Activated naive CD4-positive, alpha-beta T cell treated with anti-CD3 and anti-CD28 coated beads for 36 hours (primary cell): ENCODE data around the gene EDIL3. TPM values are rescaled to one million over a fixed set of nuclear protein-coding genes. Genes with fewer than 3 reads are reported as not detected.

Source experiments
- CTCF ChIA-PET: fragments of 350-600 bp; sonication (Branson Sonifier 250); formaldehyde crosslinking; loops from one replicate; lab custom pipeline; 2021; ENCODE audit warnings: antibody characterized with exemption; lab: Charles Lee
- DNase-seq: peaks from one replicate; pipeline ENCODE4 v3.0.0-alpha.2; 2020
- H3K27ac Mint-ChIP-seq: one replicate; pipeline ENCODE4 v1.8.0; 2021; ENCODE audit warnings: mild to moderate bottlenecking, mixed read lengths
- H3K27me3 Mint-ChIP-seq: one replicate; pipeline ENCODE4 v1.8.0; 2021; ENCODE audit warnings: low read depth, mixed read lengths
- H3K36me3 Mint-ChIP-seq: one replicate; pipeline ENCODE4 v1.8.0; 2021; ENCODE audit warnings: low read depth, mixed read lengths
- H3K4me1 Mint-ChIP-seq: one replicate; pipeline ENCODE4 v1.8.0; 2021; ENCODE audit warnings: low read depth, mixed read lengths
- H3K4me3 Mint-ChIP-seq: one replicate; pipeline ENCODE4 v1.8.0; 2021; ENCODE audit warnings: mild to moderate bottlenecking, moderate library complexity, mixed read lengths
- H3K9me3 Mint-ChIP-seq: one replicate; pipeline ENCODE4 v1.8.0; 2021; ENCODE audit warnings: mixed read lengths
- intact Hi-C: fragments of 100-400 bp; cut with micrococcal nuclease; formaldehyde crosslinking; loops from one replicate; pipeline ENCODE4 v1.15.1; 2023
- total RNA-seq, 2 experiments: library from RNA; stranded (reverse); gene quantifications; one replicate each; pipeline ENCODE4 v1.2.3, GENCODE V29; 2021

The EDIL3 gene
- total RNA-seq, 2 experiments from 2014 or later, result not detected

GRCh38 chr5:84385705-84386104 is 1.0 kb upstream of the EDIL3 start:
- H3K4me3 Mint-ChIP-seq, result no peak overlapping the region
- peaks cover 6% of the 10 kb centered on the region for H3K4me1 Mint-ChIP-seq
- CTCF ChIA-PET, result no interaction called here
- intact Hi-C loops, result no loop called here
- no peaks in the 10 kb centered on the region for H3K9me3 Mint-ChIP-seq
- no peaks in the 10 kb centered on the region for H3K36me3 Mint-ChIP-seq
- DNase-seq, result no peak
- no peak overlapping the region for H3K27ac Mint-ChIP-seq
- peaks cover 37% of the 10 kb centered on the region for H3K27me3 Mint-ChIP-seq

- peaks cover 37% of the 10 kb centered on the region for H3K27me3 Mint-ChIP-seq
These were observed 670 bp downstream of the EDIL3 start for GRCh38 chr5:84383816-84384603.

GRCh38 chr5:84383296-84383815 is 1.3 kb downstream of the EDIL3 start:
- Mint-ChIP-seq H3K36me3 (no peaks in the 10 kb centered on the region), H3K27ac (no peak overlapping the region), H3K4me1 (peaks cover 6% of the 10 kb centered on the region), H3K27me3 (peaks cover 37% of the 10 kb centered on the region), H3K9me3 (no peaks in the 10 kb centered on the region), H3K4me3 (no peak overlapping the region)
- CTCF ChIA-PET, result no interaction called here
- intact Hi-C loops, result no loop called here
- DNase-seq, result no peak

More at GRCh38 chr5:84383816-84384603, 670 bp downstream of the EDIL3 start:
- Mint-ChIP-seq H3K4me1 (peaks cover 6% of the 10 kb centered on the region), H3K9me3 (no peaks in the 10 kb centered on the region), H3K27ac (no peak overlapping the region), H3K36me3 (no peaks in the 10 kb centered on the region), H3K4me3 (no peak overlapping the region)
- no peak for DNase-seq
- intact Hi-C loops, result no loop called here
- CTCF ChIA-PET, result no interaction called here

GRCh38 chr5:84382363-84383295 is 2.1 kb downstream of the EDIL3 start:
- no peaks in the 10 kb centered on the region for H3K36me3 Mint-ChIP-seq
- H3K4me1 Mint-ChIP-seq, result peaks cover 6% of the 10 kb centered on the region
- CTCF ChIA-PET, result no interaction called here
- H3K4me3 Mint-ChIP-seq, result no peak overlapping the region
- DNase-seq, result no peak
- intact Hi-C loops, result no loop called here
- H3K27ac Mint-ChIP-seq, result no peak overlapping the region
- no peaks in the 10 kb centered on the region for H3K9me3 Mint-ChIP-seq
- peaks cover 37% of the 10 kb centered on the region for H3K27me3 Mint-ChIP-seq

GRCh38 chr5:84381502-84382362 is 2.9 kb downstream of the EDIL3 start:
- DNase-seq, result no peak
- no peaks in the 10 kb centered on the region for H3K9me3 Mint-ChIP-seq
- no peak overlapping the region for H3K27ac Mint-ChIP-seq
- peaks cover 6% of the 10 kb centered on the region for H3K4me1 Mint-ChIP-seq
- no peaks in the 10 kb centered on the region for H3K36me3 Mint-ChIP-seq
- H3K27me3 Mint-ChIP-seq, result peaks cover 35% of the 10 kb centered on the region
- intact Hi-C loops, result no loop called here
- H3K4me3 Mint-ChIP-seq, result no peak overlapping the region
- CTCF ChIA-PET, result no interaction called here

- Mint-ChIP-seq H3K4me1 (peaks cover 6% of the 10 kb centered on the region), H3K27ac (no peak overlapping the region), H3K9me3 (no peaks in the 10 kb centered on the region), H3K36me3 (no peaks in the 10 kb centered on the region), H3K4me3 (no peak overlapping the region), H3K27me3 (peaks cover 21% of the 10 kb centered on the region)
- no peak for DNase-seq
- CTCF ChIA-PET, result no interaction called here
- intact Hi-C loops, result no loop called here
These were observed 4.9 kb downstream of the EDIL3 start for GRCh38 chr5:84379749-84380148.

- Mint-ChIP-seq H3K27ac (no peak overlapping the region), H3K4me3 (no peak overlapping the region), H3K4me1 (peaks cover 4% of the 10 kb centered on the region), H3K36me3 (no peaks in the 10 kb centered on the region), H3K9me3 (no peaks in the 10 kb centered on the region), H3K27me3 (peaks cover 18% of the 10 kb centered on the region)
- no peak for DNase-seq
- intact Hi-C loops, result no loop called here
- CTCF ChIA-PET, result no interaction called here
These were observed 5.7 kb downstream of the EDIL3 start for GRCh38 chr5:84378961-84379360.

- no peak for DNase-seq
- Mint-ChIP-seq H3K27me3 (peaks cover 15% of the 10 kb centered on the region), H3K4me3 (no peak overlapping the region), H3K9me3 (no peaks in the 10 kb centered on the region), H3K36me3 (no peaks in the 10 kb centered on the region), H3K27ac (no peak overlapping the region), H3K4me1 (peaks cover 4% of the 10 kb centered on the region)
- intact Hi-C loops, result no loop called here
- CTCF ChIA-PET, result no interaction called here
These were observed 6.3 kb downstream of the EDIL3 start for GRCh38 chr5:84378420-84378819.

GRCh38 chr5:84376346-84376745 is 8.3 kb downstream of the EDIL3 start:
- Mint-ChIP-seq H3K4me1 (no peaks in the 10 kb centered on the region), H3K4me3 (no peak overlapping the region), H3K27me3 (no peaks in the 10 kb centered on the region), H3K9me3 (no peaks in the 10 kb centered on the region), H3K27ac (no peak overlapping the region), H3K36me3 (no peaks in the 10 kb centered on the region)
- DNase-seq, result no peak
- CTCF ChIA-PET, result no interaction called here
- intact Hi-C loops, result no loop called here

- DNase-seq, result no peak
- Mint-ChIP-seq H3K9me3 (no peaks in the 10 kb centered on the region), H3K27me3 (no peaks in the 10 kb centered on the region), H3K4me1 (no peaks in the 10 kb centered on the region), H3K36me3 (no peaks in the 10 kb centered on the region), H3K27ac (no peak overlapping the region), H3K4me3 (no peak overlapping the region)
- intact Hi-C loops, result no loop called here
- CTCF ChIA-PET, result no interaction called here
These were observed 10.1 kb downstream of the EDIL3 start for GRCh38 chr5:84374568-84374967.

- Mint-ChIP-seq H3K27me3 (no peaks in the 10 kb centered on the region), H3K4me1 (no peaks in the 10 kb centered on the region), H3K27ac (no peak overlapping the region), H3K9me3 (no peaks in the 10 kb centered on the region), H3K4me3 (no peak overlapping the region), H3K36me3 (no peaks in the 10 kb centered on the region)
- intact Hi-C loops, result no loop called here
- CTCF ChIA-PET, result no interaction called here
- no peak for DNase-seq
These were observed 11.2 kb downstream of the EDIL3 start for GRCh38 chr5:84373506-84373905.
